ENCODE data around the gene GOLGA6L6. TPM values are rescaled to one million over a fixed set of nuclear protein-coding genes. Genes with fewer than 3 reads are reported as not detected.
"Not testable (repeated sequence)": the region's sequence is repeated elsewhere in the genome, so short reads cannot be mapped to it uniquely, and the experiment has no call there.

GOLGA6L6 gene
- total RNA-seq, 6 experiments from 2014 or later = not detected

DNA sequence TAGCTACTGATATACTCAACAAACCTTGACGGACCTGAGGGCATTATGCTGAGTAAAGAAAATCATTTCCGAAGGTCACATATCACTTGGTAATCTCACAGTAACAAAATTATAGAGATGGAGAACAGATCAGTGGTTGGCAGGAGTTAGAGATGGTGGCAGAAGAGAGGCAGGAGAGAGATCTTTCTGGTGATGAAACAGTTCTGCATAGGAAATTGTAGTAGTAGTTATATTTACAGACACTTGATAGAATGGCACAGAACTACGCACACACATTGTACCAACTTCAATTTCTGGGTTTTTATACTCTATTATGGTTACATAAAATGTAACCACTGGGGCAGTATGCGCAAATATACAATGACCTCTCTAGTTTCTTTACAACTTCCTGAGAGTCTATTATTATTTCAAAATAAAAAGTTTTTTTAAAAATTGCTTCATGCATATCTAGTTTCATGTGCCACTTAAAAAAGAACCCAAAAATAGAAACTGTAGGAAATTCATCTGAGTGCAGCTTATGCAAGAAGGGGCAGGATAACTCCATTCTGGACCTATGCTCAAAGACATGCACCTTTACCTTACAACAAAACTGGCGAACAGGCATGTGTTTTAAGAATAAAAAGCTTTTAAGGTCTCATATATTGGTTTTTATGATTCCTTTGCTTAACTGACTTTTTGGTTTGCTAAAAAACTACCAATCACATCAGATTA lies 39.9 kb downstream of the GOLGA6L6 start:
- H3K27ac ChIP-seq; ATAC-seq; H3K36me3 ChIP-seq; intact Hi-C loops (cut with DNase I); H3K4me1 ChIP-seq; H3K27me3 ChIP-seq; H3K4me3 ChIP-seq; H3K9me3 ChIP-seq; DNase-seq: not testable (repeated sequence)
- WGBS (ENCODE audit: insufficient coverage, low coverage, low lambda C conversion rate, missing lambda C conversion rate) = no CpG with 5 or more reads among the region's 5 CpGs

DNA sequence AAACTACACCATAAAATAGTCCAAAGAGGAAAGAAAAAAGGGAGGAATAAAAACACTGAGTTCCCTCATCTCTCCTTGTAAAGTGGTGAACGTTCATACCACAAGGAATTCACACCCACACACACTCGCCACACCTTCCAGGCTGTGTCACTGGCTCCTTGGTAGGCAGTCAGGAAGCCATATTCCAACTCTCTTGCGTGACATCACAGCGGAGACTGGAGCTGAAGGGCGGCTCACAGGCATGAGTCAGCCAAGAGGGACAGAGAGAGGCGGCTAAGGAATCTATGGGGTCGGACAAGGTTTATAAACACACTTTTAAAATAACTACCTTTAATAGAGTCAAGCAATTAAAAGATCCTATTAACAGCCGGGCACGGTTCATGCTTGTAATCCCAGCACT lies 43.8 kb downstream of the GOLGA6L6 start:
- H3K4me1 ChIP-seq; ATAC-seq; H3K27me3 ChIP-seq; H3K36me3 ChIP-seq; intact Hi-C loops (cut with DNase I); H3K9me3 ChIP-seq; H3K4me3 ChIP-seq; H3K27ac ChIP-seq; DNase-seq: not testable (repeated sequence)
- whole genome bisulfite sequencing (ENCODE audit: insufficient coverage, low coverage, low lambda C conversion rate, missing lambda C conversion rate) = no CpG with 5 or more reads among the region's 9 CpGs

- H3K4me1 ChIP-seq; intact Hi-C loops (cut with DNase I); H3K4me3 ChIP-seq; H3K36me3 ChIP-seq; H3K9me3 ChIP-seq; DNase-seq; ATAC-seq; H3K27me3 ChIP-seq; H3K27ac ChIP-seq: not testable (repeated sequence)
- no CpG with 5 or more reads among the region's 5 CpGs for WGBS (ENCODE audit: insufficient coverage, low coverage, low lambda C conversion rate, missing lambda C conversion rate)
Observed at GRCh38 chr15:20493035-20493434, 48.6 kb downstream of the GOLGA6L6 start.

GRCh38 chr15:20492598-20492997 lies 49.0 kb downstream of the GOLGA6L6 start:
- intact Hi-C loops (cut with DNase I); DNase-seq; H3K4me1 ChIP-seq; H3K27ac ChIP-seq; ATAC-seq; H3K36me3 ChIP-seq; H3K9me3 ChIP-seq; H3K27me3 ChIP-seq; H3K4me3 ChIP-seq: not testable (repeated sequence)
- no CpG with 5 or more reads among the region's 4 CpGs for whole genome bisulfite sequencing (ENCODE audit: insufficient coverage, low coverage, low lambda C conversion rate, missing lambda C conversion rate)

DNA sequence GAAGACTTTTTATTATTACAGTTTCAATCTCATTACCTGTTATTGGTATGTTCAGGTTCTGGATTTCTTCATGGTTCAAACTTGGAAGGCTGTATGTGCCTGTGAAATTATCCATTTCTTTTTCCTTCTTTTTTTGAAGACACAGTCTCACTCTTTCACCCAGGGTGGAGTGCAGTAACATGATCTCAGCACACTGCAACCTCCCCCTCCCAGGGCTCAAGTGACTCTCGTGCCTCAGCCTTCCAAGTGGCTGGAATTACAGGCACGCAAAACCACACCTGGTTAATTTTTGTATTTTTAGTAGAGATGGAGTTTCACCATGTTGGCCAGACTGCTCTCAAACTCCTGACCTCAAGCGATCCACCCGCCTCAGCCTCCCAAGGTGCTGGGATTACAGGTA lies 52.3 kb downstream of the GOLGA6L6 start:
- WGBS (ENCODE audit: insufficient coverage, low coverage, low lambda C conversion rate, missing lambda C conversion rate) = 60% methylated on average over 2 of the region's 4 CpGs

More for the DNA sequence above, 52.3 kb downstream of the GOLGA6L6 start:
- H3K9me3 ChIP-seq; H3K4me3 ChIP-seq; ATAC-seq; DNase-seq; H3K36me3 ChIP-seq; H3K4me1 ChIP-seq; intact Hi-C loops (cut with DNase I); H3K27ac ChIP-seq; H3K27me3 ChIP-seq: not testable (repeated sequence)

Small RNA genes lying within 50 kb of the gene (small RNA-seq; reads per million reads assigned to genes)
- gene RN7SL759P = 0 reads per million in 2 experiments
